H1 (cell line): ENCODE data around the gene WNK2. TPM values are rescaled to one million over a fixed set of nuclear protein-coding genes. Genes with fewer than 3 reads are reported as not detected.

Experiments
- CTCF ChIA-PET: fragments of 300-600 bp; sonication (Branson Sonifier 250); formaldehyde crosslinking; loops from one replicate; lab custom pipeline; 2021; ENCODE audit not compliant: partially characterized antibody; lab: Charles Lee
- POLR2A ChIA-PET: fragments of 300-600 bp; sonication (Branson Sonifier 250); formaldehyde crosslinking; loops from one replicate; lab custom pipeline; 2021; ENCODE audit warnings: inconsistent platforms; ENCODE audit not compliant: partially characterized antibody; lab: Charles Lee
- DNase-seq, 2 experiments: peaks; one replicate each; pipeline versions ENCODE4 v3.0.0 to v3.0.0-alpha.2; 2010 to 2022; ENCODE audit warnings: low spot score in 2 of 2, low read depth in 1 of 2, mixed read lengths in 1 of 2
- FAIRE-seq: peaks from 2 replicates; lab custom pipeline; 2011; peaks lifted over from hg19 to GRCh38; lab: Jason Lieb, UNC
- H2AFZ ChIP-seq: 2 replicates; pipeline ENCODE4 v1.8.1; 2012; ENCODE audit warnings: low read length, inconsistent platforms
- H2AK5ac ChIP-seq: 2 replicates; pipeline ENCODE4 v1.6.1; 2013; ENCODE audit warnings: low read depth, low read length
- H2BK120ac ChIP-seq: replicated peaks from 2 replicates; pipeline ENCODE3; 2013; ENCODE audit warnings: low read depth, low read length, inconsistent platforms
- H2BK12ac ChIP-seq: 2 replicates; pipeline ENCODE4 v1.6.1; 2013; ENCODE audit warnings: low read depth, low read length
- H2BK15ac ChIP-seq: 2 replicates; pipeline ENCODE4 v1.6.1; 2013; ENCODE audit warnings: low read length
- H2BK20ac ChIP-seq: 2 replicates; pipeline ENCODE4 v1.6.1; 2013; ENCODE audit warnings: low read length
- H2BK5ac ChIP-seq: 2 replicates; pipeline ENCODE4 v1.6.1; 2013; ENCODE audit warnings: low read depth, low read length
- H3K14ac ChIP-seq: 2 replicates; pipeline ENCODE4 v1.6.1; 2013; ENCODE audit warnings: inconsistent platforms; ENCODE audit not compliant: insufficient read length
- H3K18ac ChIP-seq: 2 replicates; pipeline ENCODE4 v1.6.1; 2013; ENCODE audit warnings: low read length; ENCODE audit errors: extremely low read depth
- H3K23ac ChIP-seq: 2 replicates; pipeline ENCODE4 v1.6.1; 2013; ENCODE audit warnings: inconsistent platforms; ENCODE audit not compliant: insufficient read length
- H3K23me2 ChIP-seq: 2 replicates; pipeline ENCODE4 v1.6.1; 2013; ENCODE audit warnings: low read depth, low read length
- H3K27ac ChIP-seq: 2 replicates; pipeline ENCODE4 v1.6.1; 2011; ENCODE audit warnings: low read depth, low read length, inconsistent platforms
- H3K27me3 ChIP-seq, 4 experiments: replicated peaks in 1 of 4; 1 replicate in 1 of 4; 2 replicates in 3 of 4; pipeline versions ENCODE4 v1.6.1 to v1.8.1; 2011 to 2013; ENCODE audit warnings: low read length in 3 of 4, mild to moderate bottlenecking in 3 of 4, inconsistent platforms in 2 of 4, mixed read lengths in 2 of 4, moderate library complexity in 1 of 4; ENCODE audit not compliant: control insufficient read depth in 3 of 4, insufficient read depth in 3 of 4; ENCODE audit errors: extremely low read depth in 1 of 4
- H3K36me3 ChIP-seq, 4 experiments: 2 replicates each; pipeline versions ENCODE4 v1.6.1 to v1.8.1; 2011 to 2013; ENCODE audit warnings: mild to moderate bottlenecking in 4 of 4, low read length in 3 of 4, moderate library complexity in 2 of 4, control low read depth in 1 of 4, inconsistent platforms in 1 of 4; ENCODE audit not compliant: insufficient read depth in 4 of 4, control insufficient read depth in 2 of 4
- H3K4ac ChIP-seq: replicated peaks from 2 replicates; pipeline ENCODE3; 2013; ENCODE audit warnings: low read length, low read depth, mixed read lengths, inconsistent platforms; ENCODE audit not compliant: insufficient read length
- H3K4me1 ChIP-seq, 4 experiments: replicated peaks in 1 of 4; 1 replicate in 1 of 4; 2 replicates in 3 of 4; pipeline versions ENCODE4 v1.6.1 to v1.8.1; 2011 to 2013; ENCODE audit warnings: low read length in 3 of 4, inconsistent platforms in 2 of 4, mixed read lengths in 1 of 4; ENCODE audit not compliant: insufficient read depth in 4 of 4, control insufficient read depth in 3 of 4
- H3K4me2 ChIP-seq, 2 experiments: 2 replicates each; pipeline versions ENCODE4 v1.6.1 to v1.8.1; 2011 to 2013; ENCODE audit warnings: low read depth in 2 of 2, low read length in 2 of 2, control low read depth in 1 of 2, inconsistent platforms in 1 of 2, mild to moderate bottlenecking in 1 of 2; ENCODE audit not compliant: insufficient read depth in 1 of 2
- H3K4me3 ChIP-seq, 4 experiments: fragments of 200-600, 300-600 bp in 1 of 4; sonication (generic), shearing (Covaris generic), sonication (Bioruptor Twin) in 1 of 4; 2 replicates each; pipeline versions ENCODE4 v1.5.1 to v1.8.1; 2011 to 2016; ENCODE audit warnings: low read length in 4 of 4, low read depth in 3 of 4, control low read depth in 2 of 4, inconsistent platforms in 2 of 4, mild to moderate bottlenecking in 2 of 4, mixed read lengths in 1 of 4, moderate library complexity in 1 of 4; ENCODE audit not compliant: insufficient read depth in 2 of 4; ENCODE audit errors: extremely low read depth in 1 of 4
- H3K56ac ChIP-seq: replicated peaks from 2 replicates; pipeline ENCODE3; 2013; ENCODE audit warnings: low read depth, mild to moderate bottlenecking, mixed read lengths, low read length, inconsistent platforms; ENCODE audit not compliant: insufficient read length
- H3K79me1 ChIP-seq: 2 replicates; pipeline ENCODE4 v1.6.1; 2013; ENCODE audit warnings: low read depth, low read length, control low read depth
- H3K79me2 ChIP-seq, 2 experiments: 2 replicates each; pipeline versions ENCODE4 v1.6.1 to v1.8.1; 2012 to 2013; ENCODE audit warnings: low read length in 2 of 2, mild to moderate bottlenecking in 2 of 2, inconsistent platforms in 1 of 2; ENCODE audit not compliant: insufficient read depth in 2 of 2, control insufficient read depth in 1 of 2
- H3K9ac ChIP-seq, 4 experiments: replicated peaks in 1 of 4; 1 replicate in 1 of 4; 2 replicates in 3 of 4; pipeline versions ENCODE4 v1.6.1 to v1.8.1; 2011 to 2013; ENCODE audit warnings: low read depth in 3 of 4, low read length in 3 of 4, control low read depth in 2 of 4, mild to moderate bottlenecking in 2 of 4, moderate library complexity in 2 of 4, inconsistent platforms in 1 of 4; ENCODE audit errors: extremely low read depth in 1 of 4
- H3K9me3 ChIP-seq, 2 experiments: 2 replicates each; pipeline versions ENCODE4 v1.6.1 to v1.8.1; 2012 to 2013; ENCODE audit warnings: mild to moderate bottlenecking in 2 of 2, moderate library complexity in 2 of 2, control low read depth in 1 of 2, inconsistent platforms in 1 of 2, low read depth in 1 of 2, low read length in 1 of 2, mixed read lengths in 1 of 2; ENCODE audit not compliant: insufficient read depth in 2 of 2
- H4K20me1 ChIP-seq, 2 experiments: replicated peaks in 1 of 2; 2 replicates each; pipeline versions ENCODE3 to v1.8.1; 2011 to 2013; ENCODE audit warnings: inconsistent platforms in 2 of 2, low read length in 2 of 2, mild to moderate bottlenecking in 1 of 2; ENCODE audit not compliant: insufficient read depth in 2 of 2, control insufficient read depth in 1 of 2
- H4K5ac ChIP-seq: 2 replicates; pipeline ENCODE4 v1.6.1; 2013; ENCODE audit warnings: low read length, low read depth, mixed read lengths, inconsistent platforms; ENCODE audit not compliant: insufficient read length
- H4K8ac ChIP-seq: 2 replicates; pipeline ENCODE4 v1.8.0; 2013; ENCODE audit warnings: mild to moderate bottlenecking, moderate library complexity, low read length, inconsistent platforms; ENCODE audit not compliant: insufficient read depth; ENCODE audit errors: extremely low read depth
- H4K91ac ChIP-seq: replicated peaks from 2 replicates; pipeline ENCODE3; 2013; ENCODE audit warnings: low read length, mixed read lengths, inconsistent platforms; ENCODE audit not compliant: insufficient read length
- CEBPB ChIP-seq: IDR thresholded peaks from 2 replicates; pipeline ENCODE4 v1.6.1; 2012; ENCODE audit warnings: low read depth, low read length
- HDAC2 ChIP-seq, 2 experiments: fragments of 300-600 bp in 1 of 2; sonication (generic) in 1 of 2; IDR thresholded peaks; 2 replicates each; pipeline ENCODE4 v1.6.1; 2011 to 2012; ENCODE audit warnings: low read depth in 2 of 2, low read length in 2 of 2, mild to moderate bottlenecking in 2 of 2, moderate library complexity in 2 of 2, borderline replicate concordance in 1 of 2, inconsistent platforms in 1 of 2
- RBBP5 ChIP-seq: IDR thresholded peaks from 2 replicates; pipeline ENCODE4 v1.7.1; 2012; ENCODE audit warnings: low read depth, mild to moderate bottlenecking, inconsistent platforms, low read length, moderate library complexity, borderline replicate concordance
- SUZ12 ChIP-seq: fragments of 200-600 bp; sonication (generic); IDR thresholded peaks from 2 replicates; pipeline ENCODE4 v1.6.1; 2012; ENCODE audit warnings: mild to moderate bottlenecking, inconsistent platforms, low read length, moderate library complexity, mixed read lengths
- WGBS, 2 experiments: shearing (Covaris generic) in 1 of 2; methylation state at CpG; one replicate each; pipeline versions ENCODE4 v1.1.6 to v1.1.7; 2013 to 2015; ENCODE audit warnings: low lambda C conversion rate in 2 of 2, mixed read lengths in 2 of 2, inconsistent platforms in 1 of 2, low coverage in 1 of 2, missing lambda C conversion rate in 1 of 2; ENCODE audit not compliant: insufficient replicate concordance in 2 of 2, insufficient coverage in 1 of 2, insufficient read length in 1 of 2; ENCODE audit errors: extremely low coverage in 1 of 2, missing lambda C conversion rate in 1 of 2; 5-methylcytosine and 5-hydroxymethylcytosine counted together
- polyA plus RNA-seq, 7 experiments: library from polyadenylated mRNA; depleted of rRNA in 3 of 7; stranded (reverse) in 5 of 7; unstranded in 2 of 7; fragments of >200 nt in 5 of 7; fragments of 200-250 nt in 2 of 7; gene quantifications; 1 replicate in 5 of 7; 2 replicates in 1 of 7; 4 replicates in 1 of 7; pipeline versions ENCODE4 v1.2.1 to v1.2.3, GENCODE V29; 2011 to 2013; ENCODE audit warnings: missing spikeins in 2 of 7, mixed read lengths in 2 of 7
- total RNA-seq: library from RNA; stranded (reverse); fragmentation: NEBNext Ultra II Directional; extraction: Animal tissue kit (Norgen Biotek cat#: 25700); gene quantifications from 2 replicates; pipeline ENCODE4 v1.2.1, GENCODE V29; 2021

WNK2 gene
- total and polyA plus RNA-seq, 2 of the 8 experiments (the other 6 are each of a cell fraction or from before 2014, with no cell fraction given), result 12.0 to 87.2 TPM

DNA sequence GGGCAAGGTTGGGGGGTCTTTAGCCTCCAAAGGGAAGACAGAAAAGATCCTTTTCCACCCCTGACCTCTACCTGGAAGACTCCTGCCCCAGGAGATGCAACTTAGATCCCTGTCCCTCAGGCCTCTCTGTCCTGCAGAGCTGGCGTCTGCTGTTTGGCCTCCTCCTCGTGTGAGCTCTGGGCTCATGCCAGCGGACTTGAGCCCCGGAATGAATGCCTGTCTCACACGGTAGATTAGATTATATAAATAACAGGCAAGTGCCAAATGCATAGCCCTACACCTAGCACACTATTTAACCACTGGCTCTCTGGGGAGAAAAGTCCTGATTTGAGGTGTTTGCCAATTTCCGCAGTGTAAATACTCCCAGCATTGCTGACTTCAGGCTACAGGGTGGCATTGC is 1.4 kb upstream of the WNK2 start:
- peaks cover 18% of the 10 kb centered on the region; the same call in 1 of the 2 replicates for H3K23me2 ChIP-seq
- H3K27ac ChIP-seq, result no peak overlapping the region
- ChIA-PET POLR2A (no interaction called here), CTCF (interaction anchor here (0.8 to 4.6 kb wide), 7 partner anchors 12 to 120 kb away, joined by 3 to 21 read pairs (median 3); no protein-coding TSS in a partner anchor)
- no peak overlapping the region for H3K18ac ChIP-seq
- no peak overlapping the region for H2BK120ac ChIP-seq
- H3K36me3 ChIP-seq, result no peaks in the 10 kb centered on the region
- H2BK5ac ChIP-seq, result no peak overlapping the region
- H3K9ac ChIP-seq, result no peak overlapping the region
- no peak overlapping the region for H3K56ac ChIP-seq
- 80% methylated on average over 6 of the region's 6 CpGs; no CpG with 5 or more reads in 1 of the 2 experiments for WGBS, 2 experiments
- peak overlapping the region; percentile 22; the same call in 1 of the 2 replicates for H2BK15ac ChIP-seq
- peaks cover 0 to 20% of the 10 kb centered on the region in 2 experiments; a peak in 2 of 4 replicates for H3K79me2 ChIP-seq
- FAIRE-seq (no peak), DNase-seq (no peak)
- no peak overlapping the region for H2BK12ac ChIP-seq
- H4K20me1 ChIP-seq, result peaks cover 6 to 19% of the 10 kb centered on the region in 2 experiments
- H3K23ac ChIP-seq, result no peak overlapping the region
- no peak overlapping the region for H3K14ac ChIP-seq
- H3K4ac ChIP-seq, result no peak overlapping the region
- H3K79me1 ChIP-seq, result peaks cover 4% of the 10 kb centered on the region
- no peak overlapping the region for H4K5ac ChIP-seq
- H3K4me3 ChIP-seq, result no peak overlapping the region
- no peak overlapping the region for H3K4me2 ChIP-seq
- H2AK5ac ChIP-seq, result no peak overlapping the region
- H4K8ac ChIP-seq, result no peak overlapping the region
- H3K4me1 ChIP-seq, result peaks cover 0 to 16% (median 7%) of the 10 kb centered on the region in 4 experiments; a peak in 6 of 7 replicates
- no peak overlapping the region for H4K91ac ChIP-seq
- H2AFZ ChIP-seq, result no peak overlapping the region
- no peak overlapping the region for H2BK20ac ChIP-seq
- TF ChIP-seq CEBPB (no peak), RBBP5 (no peak), SUZ12 (no peak), HDAC2 (IDR thresholded peaks at IDR 0.05; ENCODE audit: borderline replicate concordance in 1 of 2, low read depth in 2 of 2, low read length in 2 of 2) (no peak)
- H3K27me3 ChIP-seq, result peaks cover 0 to 43% (median 27%) of the 10 kb centered on the region in 4 experiments; a peak in 6 of 7 replicates
- no peaks in the 10 kb centered on the region for H3K9me3 ChIP-seq
